Keratinocyte (primary cell): Measurements from ENCODE around the gene CRBN.

ENCODE experiments used
- EZH2 ChIP-seq: IDR thresholded peaks from one replicate; pipeline ENCODE4 v1.6.1; 2012; ENCODE audit warnings: inconsistent platforms, mild to moderate bottlenecking, low read length, moderate library complexity
- TF ChIP-seq, protein P1 (sequence below), 3 experiments: IDR thresholded peaks in 1 of 3; conservative IDR thresholded peaks in 1 of 3; optimal IDR thresholded peaks in 1 of 3; 2 replicates in 2 of 3; 3 replicates in 1 of 3; pipeline versions ENCODE3 to v1.5.1; 2011; ENCODE audit warnings: low read length in 3 of 3, mild to moderate bottlenecking in 3 of 3, moderate library complexity in 2 of 3, control low read depth in 1 of 3, inconsistent platforms in 1 of 3; ENCODE audit not compliant: insufficient read depth in 2 of 3; ENCODE audit errors: extremely low read depth in 1 of 3

DNA sequence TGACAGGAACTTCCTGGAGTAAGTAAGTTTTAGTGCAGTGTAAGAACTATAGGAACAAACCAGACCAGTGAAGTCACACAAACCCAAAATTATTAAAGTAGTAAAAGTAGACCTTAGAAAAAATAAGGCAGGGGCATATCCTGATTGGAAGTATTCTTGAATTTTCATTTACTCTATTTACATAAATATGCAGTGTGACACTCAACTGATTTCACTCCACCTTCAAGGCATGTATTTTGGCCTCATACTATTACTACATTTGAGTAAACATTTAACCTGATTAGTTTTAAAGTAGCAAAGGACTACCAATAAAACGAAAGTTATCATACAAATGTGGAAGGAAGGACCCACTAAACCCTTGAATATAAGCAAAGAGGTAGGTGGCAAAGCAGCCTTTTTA is 29.9 kb downstream of the CRBN start:
- TF ChIP-seq EZH2, result no peak
- TF ChIP-seq, protein P1, sequence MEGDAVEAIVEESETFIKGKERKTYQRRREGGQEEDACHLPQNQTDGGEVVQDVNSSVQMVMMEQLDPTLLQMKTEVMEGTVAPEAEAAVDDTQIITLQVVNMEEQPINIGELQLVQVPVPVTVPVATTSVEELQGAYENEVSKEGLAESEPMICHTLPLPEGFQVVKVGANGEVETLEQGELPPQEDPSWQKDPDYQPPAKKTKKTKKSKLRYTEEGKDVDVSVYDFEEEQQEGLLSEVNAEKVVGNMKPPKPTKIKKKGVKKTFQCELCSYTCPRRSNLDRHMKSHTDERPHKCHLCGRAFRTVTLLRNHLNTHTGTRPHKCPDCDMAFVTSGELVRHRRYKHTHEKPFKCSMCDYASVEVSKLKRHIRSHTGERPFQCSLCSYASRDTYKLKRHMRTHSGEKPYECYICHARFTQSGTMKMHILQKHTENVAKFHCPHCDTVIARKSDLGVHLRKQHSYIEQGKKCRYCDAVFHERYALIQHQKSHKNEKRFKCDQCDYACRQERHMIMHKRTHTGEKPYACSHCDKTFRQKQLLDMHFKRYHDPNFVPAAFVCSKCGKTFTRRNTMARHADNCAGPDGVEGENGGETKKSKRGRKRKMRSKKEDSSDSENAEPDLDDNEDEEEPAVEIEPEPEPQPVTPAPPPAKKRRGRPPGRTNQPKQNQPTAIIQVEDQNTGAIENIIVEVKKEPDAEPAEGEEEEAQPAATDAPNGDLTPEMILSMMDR (optimal IDR thresholded peaks at IDR 0.05 in 1 of 3, IDR thresholded peaks at IDR 0.05 in 1 of 3, conservative IDR thresholded peaks at IDR 0.05 in 1 of 3; ENCODE audit: extremely low read depth in 1 of 3, insufficient read depth in 2 of 3, low read length in 3 of 3), result no peak
